ENCODE measurements around the gene ITGB4. TPM values are rescaled to one million over a fixed set of nuclear protein-coding genes. Genes with fewer than 3 reads are reported as not detected.

ITGB4 gene
- total and polyA plus RNA-seq, 2 of the 13 experiments (the other 11 are each of a cell fraction or from before 2014, with no cell fraction given), result 6.9 to 14.5 TPM

DNA sequence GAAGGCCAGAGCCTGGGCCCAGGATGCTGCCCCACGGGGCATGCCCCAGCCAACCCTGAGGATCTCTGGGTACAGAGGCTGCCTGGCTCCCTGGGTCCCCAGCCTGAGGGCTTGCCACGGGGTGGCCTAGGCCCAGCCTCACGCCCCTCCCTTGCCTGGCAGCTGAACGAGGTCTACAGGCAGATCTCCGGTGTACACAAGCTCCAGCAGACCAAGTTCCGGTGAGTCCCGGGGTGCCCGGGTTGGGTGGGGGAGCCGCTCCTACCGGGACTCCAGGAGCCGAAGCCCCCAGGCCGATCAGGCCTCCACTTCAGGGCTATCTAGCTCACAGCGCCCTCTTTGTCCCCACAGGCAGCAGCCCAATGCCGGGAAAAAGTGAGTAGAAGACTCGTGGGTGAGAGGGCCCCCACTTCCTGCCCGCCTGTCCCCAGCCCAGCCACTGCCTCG lies 19.4 kb downstream of the ITGB4 start (continued):
- TF ChIP-seq FOXA3 (CRISPR knock-in tag; IDR thresholded peaks at IDR 0.05), result peak; percentile 16; the same call in 1 of the 2 replicates
- TF ChIP-seq ZXDC (CRISPR knock-in tag; IDR thresholded peaks at IDR 0.05), result no peak
- no peak for TF ChIP-seq BCL6 (CRISPR knock-in tag; IDR thresholded peaks at IDR 0.05)
- TF ChIP-seq ZMYM3 (CRISPR knock-in tag; IDR thresholded peaks at IDR 0.05), result peak; percentile 34; the same call in 1 of the 2 replicates
- 0 out of 2 replicates have a peak, but pooled peaks have one; percentile 17 for TF ChIP-seq PITX1 (CRISPR knock-in tag; IDR thresholded peaks at IDR 0.05)
- peak; percentile 64 for TF ChIP-seq CTCF (CRISPR knock-in tag; IDR thresholded peaks at IDR 0.05)
- no peak for TF ChIP-seq HOXD1 (CRISPR knock-in tag; IDR thresholded peaks at IDR 0.05)
- TF ChIP-seq ZNF609 (CRISPR knock-in tag; IDR thresholded peaks at IDR 0.05; ENCODE audit: borderline replicate concordance), result no peak
- peak; percentile 67; the same call in 1 of the 2 replicates for TF ChIP-seq GABPB1 (CRISPR knock-in tag; IDR thresholded peaks at IDR 0.05)
- TF ChIP-seq MZF1 (CRISPR knock-in tag; IDR thresholded peaks at IDR 0.05; ENCODE audit: borderline replicate concordance), result no peak
- TF ChIP-seq, protein P1, sequence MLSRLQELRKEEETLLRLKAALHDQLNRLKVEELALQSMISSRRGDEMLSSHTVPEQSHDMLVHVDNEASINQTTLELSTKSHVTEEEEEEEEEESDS (CRISPR knock-in tag; IDR thresholded peaks at IDR 0.05; ENCODE audit: borderline replicate concordance), result no peak
- TF ChIP-seq, protein P2, sequence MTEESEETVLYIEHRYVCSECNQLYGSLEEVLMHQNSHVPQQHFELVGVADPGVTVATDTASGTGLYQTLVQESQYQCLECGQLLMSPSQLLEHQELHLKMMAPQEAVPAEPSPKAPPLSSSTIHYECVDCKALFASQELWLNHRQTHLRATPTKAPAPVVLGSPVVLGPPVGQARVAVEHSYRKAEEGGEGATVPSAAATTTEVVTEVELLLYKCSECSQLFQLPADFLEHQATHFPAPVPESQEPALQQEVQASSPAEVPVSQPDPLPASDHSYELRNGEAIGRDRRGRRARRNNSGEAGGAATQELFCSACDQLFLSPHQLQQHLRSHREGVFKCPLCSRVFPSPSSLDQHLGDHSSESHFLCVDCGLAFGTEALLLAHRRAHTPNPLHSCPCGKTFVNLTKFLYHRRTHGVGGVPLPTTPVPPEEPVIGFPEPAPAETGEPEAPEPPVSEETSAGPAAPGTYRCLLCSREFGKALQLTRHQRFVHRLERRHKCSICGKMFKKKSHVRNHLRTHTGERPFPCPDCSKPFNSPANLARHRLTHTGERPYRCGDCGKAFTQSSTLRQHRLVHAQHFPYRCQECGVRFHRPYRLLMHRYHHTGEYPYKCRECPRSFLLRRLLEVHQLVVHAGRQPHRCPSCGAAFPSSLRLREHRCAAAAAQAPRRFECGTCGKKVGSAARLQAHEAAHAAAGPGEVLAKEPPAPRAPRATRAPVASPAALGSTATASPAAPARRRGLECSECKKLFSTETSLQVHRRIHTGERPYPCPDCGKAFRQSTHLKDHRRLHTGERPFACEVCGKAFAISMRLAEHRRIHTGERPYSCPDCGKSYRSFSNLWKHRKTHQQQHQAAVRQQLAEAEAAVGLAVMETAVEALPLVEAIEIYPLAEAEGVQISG (CRISPR knock-in tag; IDR thresholded peaks at IDR 0.05), result 0 out of 2 replicates have a peak, but pooled peaks have one; percentile 14
- peak; percentile 54 for TF ChIP-seq ZFY (CRISPR knock-in tag; IDR thresholded peaks at IDR 0.05)
- TF ChIP-seq ATF7-NPFF (CRISPR knock-in tag; IDR thresholded peaks at IDR 0.05; ENCODE audit: low read depth), result no peak
- TF ChIP-seq HDAC6 (IDR thresholded peaks at IDR 0.05; ENCODE audit: low read depth, low read length), result no peak
